ENCODE results near the gene PRPF38B.

- TF ChIP-seq GATA3 (IDR thresholded peaks at IDR 0.05; ENCODE audit: low read depth, low read length) (no peak), GATA2 (IDR thresholded peaks at IDR 0.05; ENCODE audit: low read depth, low read length) (no peak)
These were observed 29.0 kb upstream of the PRPF38B start for GRCh38 chr1:108663074-108663473.
